Measurements from ENCODE around the gene SLFN11. TPM values are rescaled to one million over a fixed set of nuclear protein-coding genes. Genes with fewer than 3 reads are reported as not detected.
"Not testable (repeated sequence)": the region's sequence is repeated elsewhere in the genome, so short reads cannot be mapped to it uniquely, and the experiment has no call there.

The SLFN11 gene
- total RNA-seq, 1 donor from 2014 or later = 72.3 TPM

GRCh38 chr17:35344262-35344661 lies 29.2 kb downstream of the SLFN11 start:
- DNase-seq = no peak
- intact Hi-C loops (cut with micrococcal nuclease) = no loop called here
- H3K4me1 Mint-ChIP-seq = peaks cover 39% of the 10 kb centered on the region
- H3K36me3 Mint-ChIP-seq (ENCODE audit: low read depth) = peaks cover 35% of the 10 kb centered on the region
- no peak overlapping the region for H3K27ac Mint-ChIP-seq
- H3K4me3 Mint-ChIP-seq = no peak overlapping the region
- peaks cover 24% of the 10 kb centered on the region for H3K9me3 Mint-ChIP-seq
- H3K27me3 Mint-ChIP-seq = peaks cover 25% of the 10 kb centered on the region

GRCh38 chr17:35342276-35342675 lies 31.1 kb downstream of the SLFN11 start:
- Mint-ChIP-seq H3K4me1 (peaks cover 32% of the 10 kb centered on the region), H3K36me3 (ENCODE audit: low read depth) (peaks cover 27% of the 10 kb centered on the region), H3K27me3 (peaks cover 30% of the 10 kb centered on the region), H3K27ac (no peak overlapping the region), H3K4me3 (peak overlapping the region; percentile 53), H3K9me3 (peaks cover 24% of the 10 kb centered on the region)
- no peak for DNase-seq
- intact Hi-C loops (cut with micrococcal nuclease) = no loop called here

- intact Hi-C loops (cut with micrococcal nuclease) = loop anchor here (1.0 to 2.0 kb wide), 2 partner anchors 29 to 196 kb away; partner anchors contain the start of gene SLFN12L
- Mint-ChIP-seq H3K27ac (peak overlapping the region; percentile 17), H3K9me3 (peaks cover 24% of the 10 kb centered on the region), H3K4me3 (peak overlapping the region; percentile 53), H3K27me3 (peaks cover 31% of the 10 kb centered on the region), H3K4me1 (peaks cover 29% of the 10 kb centered on the region), H3K36me3 (ENCODE audit: low read depth) (peaks cover 27% of the 10 kb centered on the region)
- DNase-seq = peak; percentile 84
Measured at GRCh38 chr17:35341411-35341992, 31.9 kb downstream of the SLFN11 start.

DNA sequence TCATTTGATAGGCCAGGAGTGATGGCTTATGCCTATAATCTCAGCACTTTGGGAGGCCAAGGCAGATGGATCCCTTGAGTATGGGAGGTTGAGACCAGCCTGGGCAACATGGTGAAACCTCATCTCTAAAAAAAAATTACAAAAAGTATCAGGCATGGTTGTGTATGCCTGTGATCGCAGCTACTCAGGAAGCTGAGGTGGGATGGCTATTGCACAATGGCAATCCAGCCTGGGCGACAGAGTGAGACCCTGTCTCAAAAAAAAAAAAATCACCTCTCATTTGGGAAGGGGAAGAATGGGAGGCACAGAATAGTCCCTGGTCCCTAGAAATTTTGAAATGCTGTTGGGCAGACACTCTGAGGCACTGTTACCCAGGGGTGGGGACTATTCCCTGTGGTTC lies 35.2 kb downstream of the SLFN11 start:
- DNase-seq = no peak
- intact Hi-C loops (cut with micrococcal nuclease) = no loop called here
- Mint-ChIP-seq H3K36me3 (ENCODE audit: low read depth) (peaks cover 21% of the 10 kb centered on the region), H3K27ac (no peak overlapping the region), H3K4me1 (peaks cover 14% of the 10 kb centered on the region), H3K9me3 (peaks cover 20% of the 10 kb centered on the region), H3K4me3 (no peak overlapping the region), H3K27me3 (peaks cover 24% of the 10 kb centered on the region)

DNA sequence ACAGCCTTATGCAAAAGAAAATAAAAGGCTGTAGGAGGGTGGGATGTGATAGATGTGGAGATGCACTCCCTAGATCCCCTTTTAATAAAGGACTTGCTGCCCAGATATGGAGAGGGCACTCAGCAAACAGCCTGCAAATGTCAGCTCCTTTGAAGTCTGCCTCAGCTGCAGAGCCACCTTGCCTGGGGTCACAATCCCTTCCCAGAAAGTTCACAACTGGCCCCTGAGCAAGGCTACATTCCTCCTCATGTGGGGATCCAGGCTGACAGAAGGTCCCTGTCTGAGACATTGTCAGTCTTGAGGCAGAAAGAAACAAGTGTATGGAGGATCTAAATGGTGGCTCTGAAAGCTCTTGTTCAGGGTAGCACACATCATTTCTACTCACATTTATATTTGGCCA lies 36.1 kb downstream of the SLFN11 start:
- no peak overlapping the region for H3K27ac Mint-ChIP-seq
- H3K36me3 Mint-ChIP-seq (ENCODE audit: low read depth) = peaks cover 20% of the 10 kb centered on the region
- H3K4me3 Mint-ChIP-seq = no peak overlapping the region
- peaks cover 8% of the 10 kb centered on the region for H3K4me1 Mint-ChIP-seq
- no peak for DNase-seq
- H3K27me3 Mint-ChIP-seq = peaks cover 21% of the 10 kb centered on the region
- peaks cover 16% of the 10 kb centered on the region for H3K9me3 Mint-ChIP-seq
- intact Hi-C loops (cut with micrococcal nuclease) = no loop called here

GRCh38 chr17:35333578-35333977 lies 39.8 kb downstream of the SLFN11 start:
- peaks cover 13% of the 10 kb centered on the region for H3K9me3 Mint-ChIP-seq
- intact Hi-C loops (cut with micrococcal nuclease); DNase-seq; H3K4me1 Mint-ChIP-seq; H3K27ac Mint-ChIP-seq; H3K4me3 Mint-ChIP-seq: not testable (repeated sequence)
- peaks cover 22% of the 10 kb centered on the region for H3K36me3 Mint-ChIP-seq (ENCODE audit: low read depth)
- H3K27me3 Mint-ChIP-seq = peaks cover 25% of the 10 kb centered on the region

- H3K27ac Mint-ChIP-seq = no peak overlapping the region
- H3K27me3 Mint-ChIP-seq = peaks cover 12% of the 10 kb centered on the region
- peaks cover 51% of the 10 kb centered on the region for H3K36me3 Mint-ChIP-seq (ENCODE audit: low read depth)
- H3K4me3 Mint-ChIP-seq = no peak overlapping the region
- peaks cover 9% of the 10 kb centered on the region for H3K4me1 Mint-ChIP-seq
- H3K9me3 Mint-ChIP-seq = peaks cover 19% of the 10 kb centered on the region
- intact Hi-C loops (cut with micrococcal nuclease) = no loop called here
- DNase-seq = no peak
Measured at GRCh38 chr17:35322749-35323148, 50.7 kb downstream of the SLFN11 start.

DNA sequence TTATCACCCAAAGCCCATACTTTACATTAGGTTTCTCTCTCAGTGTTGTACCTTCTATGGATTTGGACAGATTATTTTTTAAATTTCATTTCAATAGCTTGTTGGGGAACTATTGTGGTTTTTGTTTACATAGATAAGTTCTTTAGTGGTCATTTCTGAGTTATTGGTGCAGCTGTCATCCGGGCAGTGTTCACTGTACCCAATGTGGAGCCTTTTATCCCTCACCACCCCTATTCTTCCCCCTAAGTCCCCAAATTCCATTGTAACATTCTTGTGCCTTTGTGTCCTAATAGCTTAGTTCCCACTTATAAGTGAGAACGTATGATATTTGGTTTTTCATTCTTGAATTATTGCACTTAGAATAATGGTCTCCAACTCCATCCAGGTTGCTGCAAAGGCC lies 57.5 kb downstream of the SLFN11 start:
- Mint-ChIP-seq H3K27ac (no peak overlapping the region), H3K36me3 (ENCODE audit: low read depth) (peaks cover 10% of the 10 kb centered on the region), H3K4me3 (no peak overlapping the region), H3K27me3 (peaks cover 2% of the 10 kb centered on the region), H3K9me3 (peaks cover 5% of the 10 kb centered on the region), H3K4me1 (peaks cover 39% of the 10 kb centered on the region)
- intact Hi-C loops (cut with micrococcal nuclease) = no loop called here
- DNase-seq = no peak

GRCh38 chr17:35315283-35315682 lies 58.1 kb downstream of the SLFN11 start:
- intact Hi-C loops (cut with micrococcal nuclease) = no loop called here
- Mint-ChIP-seq H3K4me1 (peaks cover 39% of the 10 kb centered on the region), H3K27me3 (peaks cover 2% of the 10 kb centered on the region), H3K9me3 (peaks cover 5% of the 10 kb centered on the region), H3K27ac (no peak overlapping the region), H3K4me3 (peak overlapping the region; percentile 38), H3K36me3 (ENCODE audit: low read depth) (peaks cover 7% of the 10 kb centered on the region)
- DNase-seq = no peak

DNA sequence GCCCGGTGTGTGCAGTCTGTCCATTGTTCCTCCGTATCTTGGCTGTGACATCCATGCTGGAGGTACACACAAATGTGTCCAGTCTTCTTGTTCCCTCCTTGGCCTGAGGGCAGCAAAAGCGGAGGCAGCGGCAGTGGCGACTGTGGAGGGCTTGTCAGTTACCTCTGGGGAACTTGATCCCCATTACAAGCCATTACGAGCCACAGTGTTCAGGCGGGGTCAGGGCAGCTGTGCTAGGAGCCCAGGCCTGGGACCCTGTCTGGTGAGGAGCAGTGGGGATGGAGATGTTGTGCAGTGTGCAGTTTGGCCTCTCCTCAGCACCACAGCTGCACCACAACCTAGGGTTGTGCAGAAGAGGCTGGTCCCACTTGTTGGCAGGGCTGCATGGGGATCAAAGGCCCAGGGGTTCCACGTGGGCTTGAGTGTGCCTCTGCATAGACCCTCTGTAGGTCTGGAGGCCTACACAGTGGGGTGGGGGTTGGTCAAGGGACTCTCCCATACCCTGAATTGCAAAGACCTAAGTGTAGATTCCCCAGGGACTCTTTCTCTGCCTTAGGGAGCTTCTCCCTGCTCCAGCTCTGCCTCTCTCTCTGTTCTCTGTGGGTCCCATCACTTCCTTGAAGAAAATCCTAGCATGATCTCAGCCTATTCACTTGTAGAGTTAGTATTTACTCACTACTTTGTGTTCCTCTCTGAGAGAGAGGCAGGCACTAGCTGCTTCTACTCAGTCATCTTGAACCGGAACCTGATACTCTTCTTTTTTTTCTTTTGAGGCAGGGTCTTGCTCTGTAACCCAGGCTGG lies 58.8 kb downstream of the SLFN11 start:
- Mint-ChIP-seq H3K27me3 (peaks cover 2% of the 10 kb centered on the region), H3K27ac (peak overlapping the region; percentile 2), H3K4me3 (peak overlapping the region; percentile 85), H3K4me1 (peaks cover 39% of the 10 kb centered on the region), H3K9me3 (peaks cover 5% of the 10 kb centered on the region), H3K36me3 (ENCODE audit: low read depth) (peaks cover 2% of the 10 kb centered on the region)
- DNase-seq = no peak
- intact Hi-C loops (cut with micrococcal nuclease) = loop anchor here (5.0 kb wide), 1 partner anchor 142 kb away; no protein-coding TSS in a partner anchor

DNA sequence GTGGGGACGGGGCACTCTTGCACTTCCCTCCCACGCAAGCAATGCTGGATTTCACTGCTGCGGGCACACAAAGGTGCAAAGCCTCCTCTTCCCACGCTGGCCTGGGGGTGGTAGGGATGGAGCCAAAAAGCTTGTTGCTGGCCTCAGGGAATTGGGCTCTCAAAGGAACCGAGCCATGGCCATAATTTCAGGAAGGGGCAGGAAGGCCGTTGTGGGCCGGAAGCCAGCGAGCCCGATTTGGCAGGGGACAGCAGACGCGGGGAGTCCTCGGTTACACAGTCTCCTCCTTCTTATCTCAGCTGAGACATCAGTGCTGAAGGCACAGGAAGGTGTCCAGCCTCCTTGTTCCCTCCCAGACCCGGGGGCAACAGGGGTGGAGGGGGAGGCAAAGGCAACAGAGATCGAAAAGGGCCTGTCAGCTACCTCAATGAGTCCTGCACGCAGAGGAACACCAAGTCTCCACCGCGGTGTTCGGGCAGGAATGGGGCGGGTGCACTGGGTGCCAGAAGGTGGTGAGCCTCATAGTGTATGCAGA lies 59.5 kb downstream of the SLFN11 start:
- H3K36me3 Mint-ChIP-seq (ENCODE audit: low read depth) = peaks cover 3% of the 10 kb centered on the region
- peak overlapping the region; percentile 2 for H3K27ac Mint-ChIP-seq
- H3K9me3 Mint-ChIP-seq = no peaks in the 10 kb centered on the region
- H3K27me3 Mint-ChIP-seq = peaks cover 2% of the 10 kb centered on the region
- peaks cover 39% of the 10 kb centered on the region for H3K4me1 Mint-ChIP-seq
- intact Hi-C loops (cut with micrococcal nuclease) = loop anchor here (1.0 to 5.0 kb wide), 6 partner anchors 27 to 433 kb away; partner anchors contain the start of gene SLFN11
- H3K4me3 Mint-ChIP-seq = peak overlapping the region; percentile 85
- peak; percentile 69 for DNase-seq

DNA sequence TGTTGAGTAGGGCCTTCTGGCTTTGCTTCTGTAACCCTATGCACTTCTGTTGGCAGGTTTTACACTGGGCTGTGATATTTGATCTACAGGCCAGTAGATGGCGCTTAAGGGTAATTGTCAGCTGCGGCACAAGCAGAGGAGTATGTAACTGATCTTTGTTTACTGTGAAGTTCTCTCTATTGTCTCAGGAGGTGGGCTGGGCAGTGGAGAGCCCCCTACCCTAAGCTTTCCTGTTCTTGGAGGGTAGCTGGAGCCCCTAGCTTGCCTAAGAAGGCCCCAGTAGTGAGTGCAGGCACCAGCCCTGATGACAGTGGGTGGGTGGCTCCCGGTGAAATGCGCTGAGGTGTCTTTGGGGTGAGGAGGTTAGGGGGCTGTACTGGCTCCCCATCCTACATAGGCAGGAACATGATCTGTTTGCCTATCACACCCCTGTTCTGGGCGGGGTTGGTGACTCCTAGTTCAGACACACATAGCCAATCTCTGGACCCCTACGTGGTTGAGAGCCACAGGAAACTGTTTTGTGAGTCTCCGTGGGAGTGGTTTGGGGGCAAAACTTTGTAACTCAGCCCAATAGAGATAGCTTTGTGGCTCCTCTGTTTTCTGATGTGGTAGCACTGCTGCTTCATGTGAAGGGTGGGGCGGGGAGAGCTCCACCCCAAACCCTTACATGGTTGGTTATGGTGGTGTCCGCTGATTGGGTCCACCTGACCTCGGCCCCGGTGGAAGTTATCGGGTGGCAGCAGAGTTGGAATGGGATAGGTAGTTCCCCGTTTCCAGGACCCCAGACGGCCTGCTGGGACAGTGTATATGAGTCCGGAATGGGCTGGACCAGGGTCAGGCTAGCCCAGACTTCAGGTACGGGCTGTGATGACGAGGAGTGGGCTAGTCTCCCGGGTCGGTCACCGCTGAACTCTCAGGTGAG lies 60.4 kb downstream of the SLFN11 start:
- Mint-ChIP-seq H3K9me3 (peaks cover 8% of the 10 kb centered on the region), H3K27me3 (peaks cover 3% of the 10 kb centered on the region), H3K4me3 (peak overlapping the region; percentile 85), H3K4me1 (peaks cover 34% of the 10 kb centered on the region), H3K36me3 (ENCODE audit: low read depth) (peaks cover 8% of the 10 kb centered on the region), H3K27ac (peak overlapping the region; percentile 88)
- DNase-seq = peak; percentile 94
- intact Hi-C loops (cut with micrococcal nuclease) = loop anchor here (1.0 to 5.0 kb wide), 8 partner anchors 28 to 434 kb away; partner anchors contain the start of gene SLFN11

- Mint-ChIP-seq H3K9me3 (peaks cover 11% of the 10 kb centered on the region), H3K27me3 (peaks cover 4% of the 10 kb centered on the region), H3K4me1 (peaks cover 30% of the 10 kb centered on the region), H3K27ac (no peak overlapping the region), H3K36me3 (ENCODE audit: low read depth) (peaks cover 8% of the 10 kb centered on the region), H3K4me3 (peak overlapping the region; percentile 1)
- intact Hi-C loops (cut with micrococcal nuclease) = loop anchor here (1.0 to 5.0 kb wide), 7 partner anchors 28 to 434 kb away; partner anchors contain the start of gene SLFN11
- DNase-seq = no peak
Measured at GRCh38 chr17:35312346-35312745, 61.1 kb downstream of the SLFN11 start.

Data from activated CD4-positive, alpha-beta T cell treated with anti-CD3 and anti-CD28 coated beads, Interleukin-2, amount 10 ng/mL, durations not matched to agents 24 days and 14 days (primary cell).